Stimulated activated CD8-positive, alpha-beta memory T cell treated with anti-CD3 and anti-CD28 coated beads, Interleukin-12 subunit alpha, Interleukin-12 subunit beta, amount 100 ng/mL, for 4 hours (primary cell): ENCODE results near the gene GRIP2.

Experiments used
- DNase-seq: peaks from one replicate; pipeline ENCODE4 v3.0.0-alpha.2; 2020; ENCODE audit warnings: low read depth

GRIP2 gene

GRCh38 chr3:14538451-14539088 is 1.6 kb downstream of the GRIP2 start:
- DNase-seq: no peak

- no peak for DNase-seq
Observed at GRCh38 chr3:14537590-14538450, 2.3 kb downstream of the GRIP2 start.

- DNase-seq: no peak
Observed at GRCh38 chr3:14536837-14537589, 3.1 kb downstream of the GRIP2 start.

- DNase-seq: no peak
Observed at GRCh38 chr3:14536055-14536815, 3.9 kb downstream of the GRIP2 start.

- DNase-seq: no peak
Observed at GRCh38 chr3:14535616-14536015, 4.5 kb downstream of the GRIP2 start.

GRCh38 chr3:14534516-14535191 is 5.5 kb downstream of the GRIP2 start:
- DNase-seq: no peak

GRCh38 chr3:14533457-14533958 is 6.6 kb downstream of the GRIP2 start:
- no peak for DNase-seq

GRCh38 chr3:14532691-14533456 is 7.3 kb downstream of the GRIP2 start:
- no peak for DNase-seq

- DNase-seq: no peak
Observed at GRCh38 chr3:14531856-14532395, 8.2 kb downstream of the GRIP2 start.

- DNase-seq: no peak
Observed at GRCh38 chr3:14528081-14528480, 12.1 kb downstream of the GRIP2 start.

GRCh38 chr3:14525685-14526631 is 14.2 kb downstream of the GRIP2 start:
- no peak for DNase-seq

GRCh38 chr3:14524920-14525660 is 15.1 kb downstream of the GRIP2 start:
- DNase-seq: no peak

GRCh38 chr3:14524311-14524711 is 15.8 kb downstream of the GRIP2 start:
- DNase-seq: no peak

- no peak for DNase-seq
Observed at GRCh38 chr3:14523792-14524191, 16.4 kb downstream of the GRIP2 start.

- DNase-seq: no peak
Observed at GRCh38 chr3:14522768-14523167, 17.4 kb downstream of the GRIP2 start.

- DNase-seq: no peak
Observed at GRCh38 chr3:14522129-14522691, 17.9 kb downstream of the GRIP2 start.

GRCh38 chr3:14521611-14522010 is 18.5 kb downstream of the GRIP2 start:
- no peak for DNase-seq

- DNase-seq: no peak
Observed at GRCh38 chr3:14520967-14521366, 19.2 kb downstream of the GRIP2 start.
